Measurements from ENCODE around the gene FUOM. TPM values are rescaled to one million over a fixed set of nuclear protein-coding genes. Genes with fewer than 3 reads are reported as not detected.

The FUOM gene
- total and polyA plus RNA-seq, 2 of the 4 experiments (the other 2 are of a cell fraction) = 26.3 to 52.8 TPM

GRCh38 chr10:133356549-133357284 is 1.1 kb downstream of the FUOM start (continued):
- no peak for TF ChIP-seq MAZ (IDR thresholded peaks at IDR 0.05; ENCODE audit: borderline replicate concordance, low read depth, low read length)

DNA sequence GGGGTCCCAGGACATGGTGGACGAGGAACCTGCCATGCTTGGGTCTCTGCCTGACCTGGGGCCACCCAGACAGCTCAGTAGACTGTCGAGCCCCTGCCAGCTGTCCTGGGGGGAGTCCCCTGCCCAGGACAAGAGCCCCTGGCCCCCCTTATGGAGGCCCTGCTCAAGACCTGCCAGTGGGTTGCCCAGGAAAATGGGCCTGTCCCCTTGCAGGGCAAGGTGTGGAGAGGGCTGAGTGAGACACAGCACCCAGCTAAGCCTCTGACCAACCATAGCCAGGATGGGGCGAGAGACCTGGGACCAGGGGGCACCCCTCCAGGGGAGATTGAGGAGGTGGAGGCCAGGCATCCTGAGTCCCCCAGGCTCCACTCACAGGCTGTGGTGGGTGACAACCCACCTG is 1.8 kb downstream of the FUOM start:
- intact Hi-C loops (cut with micrococcal nuclease) (no loop called here), dilution Hi-C loops (cut with HindIII; ENCODE audit: low sequenced_read_pairs, unreplicated experiment) (no loop called here), in situ Hi-C loops (cut with MboI; ENCODE audit: low sequenced_read_pairs) (no loop called here)
- no peak for DNase-seq
- ATAC-seq (ENCODE audit: low read depth) = no peak
- peaks cover 8 to 13% of the 10 kb centered on the region in 2 experiments; a peak in 2 of 4 replicates for H3K79me1 ChIP-seq (ENCODE audit: low read depth in 1 of 2, low read length in 2 of 2)
- no peak overlapping the region for H2AK5ac ChIP-seq (ENCODE audit: low read depth, low read length)
- H4K8ac ChIP-seq (ENCODE audit: low read depth in 2 of 2, low read length in 2 of 2) = no peak overlapping the region
- peak overlapping the region; percentile 7 for H2AK9ac ChIP-seq (replicated peaks; ENCODE audit: low read depth, low read length, poor library complexity)
- no peak overlapping the region for H3K27ac ChIP-seq (ENCODE audit: insufficient read depth, low read length)
- no peak overlapping the region for H3K23ac ChIP-seq (ENCODE audit: low read depth, low read length)
- H3K36me3 ChIP-seq (ENCODE audit: control insufficient read depth, insufficient read depth, low read length) = peaks cover 5% of the 10 kb centered on the region; the same call in 1 of the 2 replicates
- H3K4me1 ChIP-seq (ENCODE audit: control insufficient read depth, insufficient read depth, low read length) = peaks cover 6% of the 10 kb centered on the region; the same call in 1 of the 2 replicates
- H3K9me3 ChIP-seq (ENCODE audit: control insufficient read depth, insufficient read depth, low read length) = no peaks in the 10 kb centered on the region
- H2BK20ac ChIP-seq (ENCODE audit: low read depth, low read length) = no peak overlapping the region
- WGBS, 2 experiments (ENCODE audit: extremely low coverage in 2 of 2, insufficient read length in 1 of 2) = 100% methylated on average over 2 of the region's 3 CpGs; no CpG with 5 or more reads in 1 of the 2 experiments
- no peak overlapping the region for H3K56ac ChIP-seq (ENCODE audit: extremely low read depth, insufficient read depth, low read length)
- no peak overlapping the region for H2BK15ac ChIP-seq (ENCODE audit: low read depth, low read length)
- BruUV-seq (replicated peaks) = no TSS peak
- ChIA-PET CTCF (no interaction called here), POLR2A (ENCODE audit: unreplicated experiment) (no interaction called here)
- H4K91ac ChIP-seq (ENCODE audit: insufficient read depth, low read depth, low read length) = no peak overlapping the region
- H2AFZ ChIP-seq (replicated peaks; ENCODE audit: low read length, poor library complexity) = no peak overlapping the region
- no peak overlapping the region for H3K4me3 ChIP-seq (ENCODE audit: insufficient read depth, low read depth, low read length)
- H4K5ac ChIP-seq (ENCODE audit: low read depth, low read length) = no peak overlapping the region
- peaks cover 3% of the 10 kb centered on the region for H4K20me1 ChIP-seq (ENCODE audit: insufficient read depth, low read length)
- H2BK120ac ChIP-seq (ENCODE audit: low read depth, low read length) = no peak overlapping the region
- H3K27me3 ChIP-seq (ENCODE audit: control insufficient read depth, insufficient read depth, low read length) = no peaks in the 10 kb centered on the region
- H3K14ac ChIP-seq (replicated peaks; ENCODE audit: low read depth, low read length) = no peak overlapping the region
- H2BK5ac ChIP-seq (ENCODE audit: low read depth, low read length, poor library complexity, severe bottlenecking) = no peak overlapping the region
- H3K4ac ChIP-seq (ENCODE audit: low read depth, low read length) = no peak overlapping the region
- no peak overlapping the region for H3K4me2 ChIP-seq (ENCODE audit: low read depth, low read length)
- H3K18ac ChIP-seq (ENCODE audit: low read depth, low read length) = no peak overlapping the region
- H3K9ac ChIP-seq (ENCODE audit: low read depth, low read length) = no peak overlapping the region
- H3K9me1 ChIP-seq (ENCODE audit: insufficient read depth, low read length) = no peaks in the 10 kb centered on the region
- TF ChIP-seq RCOR1 (IDR thresholded peaks at IDR 0.05; ENCODE audit: insufficient replicate concordance, low read length) = no peak
- TF ChIP-seq ELK1 (IDR thresholded peaks at IDR 0.05; ENCODE audit: borderline replicate concordance, low read depth, low read length) = no peak
- TF ChIP-seq CHD1 (IDR thresholded peaks at IDR 0.05; ENCODE audit: low read depth, low read length) = no peak
- no peak for TF ChIP-seq SMC3 (IDR thresholded peaks at IDR 0.05; ENCODE audit: low read depth, low read length)
- TF ChIP-seq MXI1 (IDR thresholded peaks at IDR 0.05; ENCODE audit: borderline replicate concordance, low read depth, low read length) = no peak
- no peak for TF ChIP-seq MAZ (IDR thresholded peaks at IDR 0.05; ENCODE audit: borderline replicate concordance, low read depth, low read length)
- TF ChIP-seq POLR2A (IDR thresholded peaks at IDR 0.05; ENCODE audit: low read depth, low read length) = no peak
- TF ChIP-seq, protein P1, sequence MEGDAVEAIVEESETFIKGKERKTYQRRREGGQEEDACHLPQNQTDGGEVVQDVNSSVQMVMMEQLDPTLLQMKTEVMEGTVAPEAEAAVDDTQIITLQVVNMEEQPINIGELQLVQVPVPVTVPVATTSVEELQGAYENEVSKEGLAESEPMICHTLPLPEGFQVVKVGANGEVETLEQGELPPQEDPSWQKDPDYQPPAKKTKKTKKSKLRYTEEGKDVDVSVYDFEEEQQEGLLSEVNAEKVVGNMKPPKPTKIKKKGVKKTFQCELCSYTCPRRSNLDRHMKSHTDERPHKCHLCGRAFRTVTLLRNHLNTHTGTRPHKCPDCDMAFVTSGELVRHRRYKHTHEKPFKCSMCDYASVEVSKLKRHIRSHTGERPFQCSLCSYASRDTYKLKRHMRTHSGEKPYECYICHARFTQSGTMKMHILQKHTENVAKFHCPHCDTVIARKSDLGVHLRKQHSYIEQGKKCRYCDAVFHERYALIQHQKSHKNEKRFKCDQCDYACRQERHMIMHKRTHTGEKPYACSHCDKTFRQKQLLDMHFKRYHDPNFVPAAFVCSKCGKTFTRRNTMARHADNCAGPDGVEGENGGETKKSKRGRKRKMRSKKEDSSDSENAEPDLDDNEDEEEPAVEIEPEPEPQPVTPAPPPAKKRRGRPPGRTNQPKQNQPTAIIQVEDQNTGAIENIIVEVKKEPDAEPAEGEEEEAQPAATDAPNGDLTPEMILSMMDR (conservative IDR thresholded peaks at IDR 0.05; ENCODE audit: low read depth, low read length) = no peak
- TF ChIP-seq, protein P2, sequence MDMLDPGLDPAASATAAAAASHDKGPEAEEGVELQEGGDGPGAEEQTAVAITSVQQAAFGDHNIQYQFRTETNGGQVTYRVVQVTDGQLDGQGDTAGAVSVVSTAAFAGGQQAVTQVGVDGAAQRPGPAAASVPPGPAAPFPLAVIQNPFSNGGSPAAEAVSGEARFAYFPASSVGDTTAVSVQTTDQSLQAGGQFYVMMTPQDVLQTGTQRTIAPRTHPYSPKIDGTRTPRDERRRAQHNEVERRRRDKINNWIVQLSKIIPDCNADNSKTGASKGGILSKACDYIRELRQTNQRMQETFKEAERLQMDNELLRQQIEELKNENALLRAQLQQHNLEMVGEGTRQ (IDR thresholded peaks at IDR 0.05; ENCODE audit: low read depth, low read length) = no peak
- no peak for TF ChIP-seq BHLHE40 (IDR thresholded peaks at IDR 0.05; ENCODE audit: low read depth, low read length)
- no peak for TF ChIP-seq RFX5 (IDR thresholded peaks at IDR 0.05; ENCODE audit: low read depth, low read length)
- no peak for TF ChIP-seq NFE2L2 (IDR thresholded peaks at IDR 0.05; ENCODE audit: low read depth, low read length)
- TF ChIP-seq CEBPB (IDR thresholded peaks at IDR 0.05; ENCODE audit: low read depth, low read length) = no peak
